GM18519 (cell line): Measurements from ENCODE around the gene ATP2B3.

Experiments
- ATAC-seq: cut with Tn5 transposase; IDR thresholded peaks from one replicate; pipeline ENCODE4 v1.9.1; 2021; ENCODE audit warnings: mild to moderate bottlenecking, moderate library complexity; ENCODE audit not compliant: unreplicated experiment, low FRiP score

The ATP2B3 gene

DNA sequence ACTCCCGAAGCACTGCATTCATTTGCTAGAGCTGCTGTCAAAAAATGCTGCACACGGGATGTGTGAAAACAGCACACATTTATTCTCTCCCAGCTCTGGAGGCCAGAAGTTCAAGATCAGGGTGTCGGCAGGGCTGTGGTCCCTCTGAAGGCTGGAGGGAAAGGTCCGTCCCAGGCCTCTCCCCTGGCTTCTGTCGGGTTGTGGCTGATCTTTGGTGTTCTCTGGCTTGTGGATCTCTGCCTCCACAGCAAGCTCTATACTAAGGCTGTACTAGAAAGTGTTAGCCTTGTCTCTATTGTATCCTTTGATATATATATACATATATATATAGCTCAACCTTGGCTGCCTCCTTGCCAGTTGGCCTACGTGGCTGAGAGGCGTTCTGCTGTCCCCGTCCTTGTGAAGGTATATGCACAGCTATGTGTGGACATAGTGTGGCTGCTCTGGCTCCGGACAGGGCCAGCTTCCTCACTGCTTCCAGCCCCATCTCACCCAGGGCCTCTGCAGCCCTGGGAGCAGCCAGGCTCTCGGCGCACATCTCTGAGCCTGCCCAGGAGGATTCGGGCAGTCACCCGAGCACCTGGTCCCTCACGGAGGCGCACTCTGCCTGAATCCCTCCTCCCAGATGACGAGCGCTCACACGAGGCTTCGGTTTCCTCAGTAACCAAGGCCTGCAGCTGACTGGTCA lies 114.6 kb downstream of the ATP2B3 start:
- ATAC-seq: no peak
